ENCODE results near the gene ALKAL2. TPM values are rescaled to one million over a fixed set of nuclear protein-coding genes. Genes with fewer than 3 reads are reported as not detected.

ALKAL2 gene
- polyA plus RNA-seq, 1 donor = 0.49 TPM

- no peak for DNase-seq
Measured at GRCh38 chr2:270861-271260, 17.0 kb downstream of the ALKAL2 start.

- DNase-seq = no peak
Measured at GRCh38 chr2:269356-270030, 18.4 kb downstream of the ALKAL2 start.

DNA sequence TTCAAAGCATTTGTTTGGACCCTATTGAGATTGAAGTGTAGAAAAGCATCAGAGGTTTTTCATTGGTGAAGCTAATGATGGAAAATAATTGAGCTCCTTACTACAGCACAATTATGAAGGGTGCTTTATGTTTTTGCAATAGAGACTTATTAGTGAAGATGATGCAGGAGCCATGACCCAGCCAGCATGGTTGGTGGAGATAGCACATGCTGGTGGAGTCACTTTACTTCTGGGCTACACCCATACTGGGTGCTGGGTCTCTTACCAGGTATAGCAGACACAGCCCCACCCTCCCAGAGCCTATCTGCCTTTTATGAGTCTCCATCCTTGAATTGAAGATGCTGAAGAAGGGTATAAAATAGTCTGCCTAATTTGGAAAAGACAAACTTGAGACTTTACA lies 19.6 kb downstream of the ALKAL2 start:
- DNase-seq = no peak

DNA sequence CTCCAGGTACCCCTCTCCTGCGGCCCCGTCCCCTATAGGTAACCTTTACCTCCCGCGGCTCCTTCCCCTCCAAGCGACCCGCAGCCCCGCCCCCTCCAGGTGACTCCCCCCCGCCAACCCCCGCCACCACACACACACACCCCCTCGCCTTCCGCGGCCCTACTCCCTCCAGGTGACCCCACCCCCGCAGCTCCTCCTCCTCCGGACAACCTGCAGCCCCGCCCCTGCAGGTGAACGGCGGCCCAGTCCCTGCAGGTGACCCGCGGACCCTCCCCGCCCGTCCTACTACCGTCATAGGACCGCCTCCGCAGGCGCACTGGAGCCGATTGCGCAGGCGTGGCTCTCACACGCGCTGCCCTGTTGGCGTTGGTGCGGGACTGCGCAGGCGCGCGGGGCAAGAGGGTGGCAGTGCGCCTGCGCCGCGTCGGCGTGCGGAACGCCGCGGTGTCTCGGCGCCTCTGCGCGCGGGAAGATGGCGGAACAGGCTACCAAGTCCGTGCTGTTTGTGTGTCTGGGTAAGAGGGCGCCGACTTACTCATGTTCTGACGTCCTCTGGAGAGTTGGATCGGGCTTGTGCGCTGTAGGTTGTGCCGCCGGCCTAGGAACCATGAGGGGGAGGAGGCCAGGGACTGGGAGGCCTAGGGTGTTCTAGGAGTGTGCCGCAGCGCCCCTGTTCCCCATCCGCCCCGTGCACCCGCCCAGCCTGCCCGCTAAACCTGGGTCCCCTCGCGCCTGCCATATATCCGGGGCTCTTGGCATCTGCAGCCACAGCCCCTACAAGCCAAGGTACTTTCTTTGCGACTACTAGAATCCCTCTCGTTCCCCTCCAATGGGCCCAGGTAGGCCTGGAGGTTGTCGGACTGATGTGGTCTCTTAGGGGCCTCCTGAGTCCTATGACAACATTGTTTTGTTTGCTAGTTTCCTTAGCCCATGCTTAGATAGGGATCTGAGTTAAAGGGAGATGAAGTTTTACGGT lies 23.1 kb downstream of the ALKAL2 start, which contains the start of gene ACP1:
Gene ACP1 (plus strand): TSS at position 455 of the 976 bp plus-strand sequence. CDS start 18 bp downstream, at position 473.
- peak; percentile 99 for DNase-seq

- DNase-seq = no peak
Measured at GRCh38 chr2:263774-264492, 24.0 kb downstream of the ALKAL2 start, which contains the start of gene SH3YL1. TSS of gene SH3YL1 (minus strand) at chr2:264032. CDS start at chr2:263984, 48 bp downstream.

GRCh38 chr2:263022-263738 lies 24.7 kb downstream of the ALKAL2 start:
- DNase-seq = no peak

GRCh38 chr2:262117-262516 lies 25.8 kb downstream of the ALKAL2 start:
- no peak for DNase-seq

GRCh38 chr2:260507-261161 lies 27.3 kb downstream of the ALKAL2 start:
- DNase-seq = no peak

DNA sequence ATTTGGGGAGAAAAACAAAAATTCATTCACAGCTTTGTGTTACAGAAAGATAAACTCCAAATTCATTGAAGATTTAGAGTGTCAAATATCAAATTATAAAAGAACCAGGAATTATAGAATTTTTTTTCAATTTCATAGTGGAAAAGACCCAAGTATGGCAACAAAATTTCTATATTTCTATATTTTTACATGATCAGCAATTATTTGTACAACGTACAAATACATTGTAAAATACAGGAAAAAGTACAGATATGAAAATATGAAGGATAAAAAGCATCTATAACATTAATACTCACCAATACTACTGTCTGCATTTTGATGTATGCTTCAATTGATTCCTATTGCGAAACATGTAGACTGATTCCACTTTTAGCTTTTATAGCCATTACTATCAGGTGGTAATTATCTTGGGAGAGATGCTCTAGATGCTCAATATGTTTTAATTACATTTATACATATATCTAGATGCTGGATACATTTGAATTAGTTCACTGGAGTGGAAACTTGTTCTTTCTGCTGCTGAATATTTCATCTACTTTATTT lies 28.0 kb downstream of the ALKAL2 start:
- DNase-seq = no peak

- DNase-seq = no peak
Measured at GRCh38 chr2:258933-259332, 29.0 kb downstream of the ALKAL2 start.

DNA sequence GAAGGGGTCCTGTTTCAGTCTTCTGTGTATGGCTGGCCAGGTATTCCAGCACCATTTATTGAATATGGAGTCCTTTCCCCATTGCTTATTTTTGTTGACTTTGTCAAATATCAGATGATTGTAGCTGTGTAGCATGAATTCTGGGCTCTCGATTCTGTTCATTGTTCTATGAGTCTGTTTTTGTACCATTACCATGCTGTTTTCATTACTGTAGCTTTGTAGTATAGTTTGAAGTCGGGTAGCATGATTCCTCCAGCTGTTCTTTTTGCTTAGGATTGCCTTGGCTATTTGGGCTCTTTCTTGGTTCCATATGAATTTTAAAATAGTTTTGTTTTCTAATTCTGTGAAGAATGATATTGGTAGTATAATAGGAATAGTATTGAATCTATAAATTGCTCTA lies 30.0 kb downstream of the ALKAL2 start:
- no peak for DNase-seq

DNA sequence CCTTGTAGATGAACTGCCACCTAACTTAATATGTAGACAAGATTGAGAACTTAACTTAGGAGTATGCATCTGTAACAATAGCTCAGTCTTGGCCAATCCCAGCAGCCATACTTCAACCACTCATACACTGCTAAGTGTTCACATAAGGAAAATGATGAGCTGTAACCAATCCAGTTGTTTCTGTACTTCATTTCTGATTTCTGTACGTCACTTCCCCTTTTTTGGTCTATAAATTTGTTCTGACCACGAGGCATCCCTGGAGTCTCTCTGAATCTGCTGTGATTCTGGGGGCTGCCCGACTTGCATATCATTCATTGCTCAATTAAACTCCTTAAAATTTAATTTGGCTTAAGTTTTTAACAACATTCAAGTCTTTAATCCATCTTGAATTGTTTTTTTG lies 30.5 kb downstream of the ALKAL2 start:
- no peak for DNase-seq

DNA sequence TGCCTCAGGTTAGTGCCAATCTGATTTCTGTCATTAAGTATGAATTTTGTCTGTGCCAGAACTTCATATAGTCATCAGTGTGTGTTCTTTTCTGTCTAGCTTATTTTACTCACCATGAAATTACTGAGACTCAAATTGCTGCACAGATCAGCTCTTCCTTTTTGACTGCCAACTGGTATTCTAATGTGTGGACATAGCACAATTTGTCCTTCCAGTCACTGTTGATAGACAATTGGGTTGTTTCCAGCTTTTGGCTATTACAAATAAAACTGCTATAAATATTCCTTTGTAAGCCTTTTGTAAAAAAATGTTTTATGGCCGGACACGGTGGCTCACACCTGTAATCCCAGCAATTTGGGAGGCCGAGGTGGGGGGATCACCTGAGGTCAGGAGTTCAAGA lies 31.8 kb downstream of the ALKAL2 start:
- DNase-seq = no peak

DNA sequence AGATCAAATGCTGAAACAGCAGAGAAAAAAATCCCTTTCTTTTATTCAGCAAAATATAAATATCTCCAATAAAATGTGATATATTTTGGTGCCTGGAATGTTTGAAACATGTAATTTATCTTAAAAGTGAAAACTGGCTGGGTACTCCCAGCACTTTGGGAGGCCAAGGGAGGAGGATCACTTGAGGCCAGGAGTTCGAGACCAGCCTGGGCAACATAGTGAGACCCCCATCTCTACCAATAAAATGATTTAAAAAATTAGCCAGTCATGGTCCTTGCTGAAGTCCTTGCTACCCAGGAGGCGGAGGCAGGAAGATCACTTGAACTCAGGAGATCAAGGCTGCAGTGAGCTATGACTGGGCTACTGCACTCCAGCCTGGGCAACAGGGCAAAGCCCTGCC lies 32.7 kb downstream of the ALKAL2 start:
- DNase-seq = no peak

- DNase-seq = no peak
Measured at GRCh38 chr2:254241-254640, 33.6 kb downstream of the ALKAL2 start.

GRCh38 chr2:253202-253638 lies 34.7 kb downstream of the ALKAL2 start:
- no peak for DNase-seq

DNA sequence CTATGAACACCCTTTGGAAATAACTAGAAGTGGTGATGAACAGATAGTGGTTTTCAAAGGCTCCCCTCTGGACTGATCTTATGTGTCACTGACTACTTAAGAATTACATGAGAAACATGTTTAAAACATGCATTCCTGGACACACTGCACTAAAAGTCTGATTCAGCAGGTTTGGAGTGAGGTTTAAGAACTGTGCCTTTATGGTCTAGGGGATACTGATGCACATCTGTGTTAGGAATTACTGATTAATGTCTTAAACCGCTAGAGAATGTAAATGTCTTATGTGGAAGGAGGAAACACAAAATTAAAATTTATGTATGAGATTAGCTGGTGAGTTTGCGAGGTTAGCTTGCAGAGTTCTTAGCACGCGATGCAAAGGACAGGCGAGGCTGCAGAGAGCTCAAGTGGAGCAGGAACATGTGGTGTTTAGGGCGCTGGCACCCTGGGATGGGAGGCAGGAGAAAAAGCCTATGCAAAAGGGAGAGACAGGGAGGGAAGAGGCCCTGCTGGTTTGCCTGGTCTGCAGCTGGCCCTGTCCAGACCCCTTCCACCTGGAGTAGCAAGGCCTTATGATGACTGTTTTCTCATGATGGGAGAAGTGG lies 35.8 kb downstream of the ALKAL2 start:
- DNase-seq = no peak

GRCh38 chr2:249538-250042 lies 38.3 kb downstream of the ALKAL2 start:
- no peak for DNase-seq

- no peak for DNase-seq
Measured at GRCh38 chr2:248724-249123, 39.2 kb downstream of the ALKAL2 start.

- DNase-seq = no peak
Measured at GRCh38 chr2:246489-247144, 41.3 kb downstream of the ALKAL2 start.
